Stimulated activated CD4-positive, alpha-beta T cell treated with anti-CD3 and anti-CD28 coated beads, Interleukin-15, amount 100 ng/mL, for 1 hour (primary cell): ENCODE data around the gene GNB2.
"Not testable (repeated sequence)": the region's sequence is repeated elsewhere in the genome, so short reads cannot be mapped to it uniquely, and the experiment has no call there.

Experiments
- DNase-seq, 2 donors: peaks; one replicate each; pipeline ENCODE4 v3.0.0-alpha.2; 2020; ENCODE audit warnings: low read depth in 1 of 2, low spot score in 1 of 2

Gene GNB2

GRCh38 chr7:100694098-100694745 lies 20.7 kb downstream of the GNB2 start, which contains the start of gene GIGYF1:
Gene GIGYF1 (minus strand): TSS chr7:100694250. CDS start chr7:100688238, 6,012 bp downstream.
- peak; percentile 36 to 62 for DNase-seq

DNA sequence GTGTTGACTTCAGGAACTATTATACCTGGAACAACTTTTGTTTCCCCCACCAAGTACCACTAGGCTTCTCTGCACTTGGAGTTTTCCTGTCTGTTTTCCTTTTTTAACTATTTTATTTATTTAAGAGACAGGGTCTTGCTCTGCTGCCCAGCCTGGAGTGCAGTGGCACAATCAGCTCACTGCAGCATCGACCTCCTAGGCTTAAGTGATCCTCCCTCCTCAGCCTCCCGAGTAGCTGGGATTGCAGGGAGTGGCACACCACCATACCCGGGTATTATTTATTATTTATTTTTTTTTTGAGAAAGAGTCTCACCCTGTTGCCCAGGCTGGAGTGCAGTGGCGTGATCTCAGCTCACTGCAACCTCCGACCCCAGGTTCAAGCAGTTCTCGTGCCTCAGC lies 22.6 kb downstream of the GNB2 start:
- DNase-seq: no peak

- no peak for DNase-seq
Observed at GRCh38 chr7:100699018-100699417, 25.5 kb downstream of the GNB2 start.

GRCh38 chr7:100701089-100701488 lies 27.5 kb downstream of the GNB2 start:
- DNase-seq: not testable (repeated sequence)

- DNase-seq: peak; percentile 66 to 71
Observed at GRCh38 chr7:100705320-100705752, 31.8 kb downstream of the GNB2 start.

DNA sequence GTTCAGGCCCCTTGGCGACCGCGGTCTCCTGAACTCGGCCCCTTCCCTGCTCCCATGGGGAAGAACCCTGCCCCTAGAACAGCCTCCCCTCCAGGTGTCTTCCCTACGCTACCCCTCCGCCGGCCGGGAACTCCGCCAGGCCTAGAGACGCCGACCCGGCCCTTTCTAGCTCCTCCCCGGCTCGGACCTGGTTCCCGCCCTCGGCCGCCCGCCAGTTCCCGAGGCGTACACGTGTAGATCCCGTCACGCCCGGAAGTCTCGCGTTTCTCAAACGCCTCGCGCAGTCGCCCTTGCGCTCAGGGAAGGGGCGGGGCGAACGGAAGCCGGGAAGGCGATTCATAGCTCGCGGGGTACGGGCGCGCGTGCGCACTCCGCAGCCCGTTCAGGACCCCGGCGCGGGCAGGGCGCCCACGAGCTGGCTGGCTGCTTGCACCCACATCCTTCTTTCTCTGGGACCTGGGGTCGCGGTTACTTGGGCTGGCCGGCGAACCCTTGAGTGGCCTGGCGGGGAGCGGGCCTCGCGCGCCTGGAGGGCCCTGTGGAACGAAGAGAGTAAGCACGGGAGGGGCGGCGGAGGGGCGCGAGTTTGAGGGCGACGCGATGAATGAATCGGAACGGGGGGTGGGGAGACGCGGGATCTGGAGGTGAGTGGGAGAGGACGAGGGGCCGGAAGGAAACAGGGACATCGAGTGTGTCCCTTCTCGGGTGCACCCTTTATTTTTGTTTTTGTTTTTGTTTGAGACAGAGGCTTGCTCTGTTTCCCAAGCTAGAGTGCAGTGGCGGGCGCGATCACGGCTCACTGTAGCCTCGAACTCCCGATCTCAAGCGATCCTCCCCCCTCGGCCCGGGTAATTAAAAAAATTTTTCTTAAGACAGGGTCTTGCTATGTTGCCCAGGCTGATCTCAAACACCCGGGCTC lies 32.5 kb downstream of the GNB2 start, which contains the start of gene POP7:
Gene POP7, plus strand, starts transcription at position 369 of the 919 bp plus-strand sequence. CDS start 710 bp downstream, outside the sequence.
- DNase-seq: peak; percentile 95 to 98

- no peak for DNase-seq
Observed at GRCh38 chr7:100706672-100707311, 33.3 kb downstream of the GNB2 start.

DNA sequence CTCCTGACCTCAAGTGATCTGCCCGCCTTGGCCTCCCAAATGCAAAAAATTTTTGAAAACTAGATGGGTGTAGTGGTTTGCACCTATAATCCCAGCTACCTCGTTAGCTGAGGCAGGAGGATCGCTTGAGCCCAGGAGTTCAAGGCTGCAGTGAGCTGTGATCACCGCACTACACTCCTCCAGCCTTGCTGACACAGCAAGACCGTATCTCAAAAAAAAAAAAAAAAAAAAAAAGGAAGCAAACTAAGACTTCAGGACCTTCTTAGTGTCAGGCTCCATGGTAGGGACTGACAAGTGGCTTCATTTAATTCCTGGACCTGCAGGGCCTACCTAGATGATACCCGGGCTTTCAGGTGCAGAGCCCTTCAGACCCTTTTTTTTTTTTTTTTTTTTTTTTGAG lies 34.9 kb downstream of the GNB2 start:
- no peak for DNase-seq

GRCh38 chr7:100710452-100710851 lies 36.9 kb downstream of the GNB2 start:
- no peak for DNase-seq

GRCh38 chr7:100711369-100711768 lies 37.8 kb downstream of the GNB2 start:
- DNase-seq: no peak

DNA sequence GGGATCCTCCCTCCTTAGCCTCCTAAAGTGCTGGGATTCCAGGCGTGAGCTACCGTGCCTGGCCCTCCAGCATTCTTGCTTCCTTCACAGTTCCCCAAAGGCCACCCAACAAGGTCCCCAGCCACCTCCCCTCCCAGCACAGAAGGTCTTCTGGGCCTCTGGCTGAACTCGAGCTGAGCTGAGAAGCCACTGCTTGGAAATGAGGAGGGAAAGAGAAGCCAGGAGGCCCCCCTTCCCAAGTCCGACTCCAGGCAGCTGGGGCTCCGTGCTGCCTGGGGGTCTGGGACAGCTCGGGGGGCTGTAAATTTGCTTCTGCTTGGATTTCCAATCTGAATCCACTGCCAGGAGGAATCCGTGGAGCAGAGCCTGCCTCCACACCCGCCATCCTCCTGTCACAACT lies 41.2 kb downstream of the GNB2 start:
- DNase-seq: no peak

DNA sequence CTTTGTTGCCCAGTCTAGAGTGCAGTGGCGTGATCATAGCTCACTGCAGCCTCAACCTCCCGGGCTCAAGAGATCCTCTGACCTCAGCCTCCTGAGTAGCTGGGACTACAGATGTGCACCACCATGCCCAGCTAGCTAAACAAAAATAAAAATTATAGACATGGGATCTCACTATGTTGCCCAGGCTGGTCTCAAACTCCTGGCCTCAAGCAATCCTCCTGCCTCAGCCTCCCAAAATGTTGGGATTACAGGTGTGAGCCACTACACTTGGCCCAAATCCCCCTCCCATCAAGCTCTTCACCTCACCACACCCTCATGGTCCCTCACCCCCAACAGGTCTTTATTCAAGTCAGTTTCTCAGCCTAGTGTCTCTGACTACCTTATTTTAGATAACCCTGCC lies 43.5 kb downstream of the GNB2 start:
- DNase-seq: not testable (repeated sequence)

DNA sequence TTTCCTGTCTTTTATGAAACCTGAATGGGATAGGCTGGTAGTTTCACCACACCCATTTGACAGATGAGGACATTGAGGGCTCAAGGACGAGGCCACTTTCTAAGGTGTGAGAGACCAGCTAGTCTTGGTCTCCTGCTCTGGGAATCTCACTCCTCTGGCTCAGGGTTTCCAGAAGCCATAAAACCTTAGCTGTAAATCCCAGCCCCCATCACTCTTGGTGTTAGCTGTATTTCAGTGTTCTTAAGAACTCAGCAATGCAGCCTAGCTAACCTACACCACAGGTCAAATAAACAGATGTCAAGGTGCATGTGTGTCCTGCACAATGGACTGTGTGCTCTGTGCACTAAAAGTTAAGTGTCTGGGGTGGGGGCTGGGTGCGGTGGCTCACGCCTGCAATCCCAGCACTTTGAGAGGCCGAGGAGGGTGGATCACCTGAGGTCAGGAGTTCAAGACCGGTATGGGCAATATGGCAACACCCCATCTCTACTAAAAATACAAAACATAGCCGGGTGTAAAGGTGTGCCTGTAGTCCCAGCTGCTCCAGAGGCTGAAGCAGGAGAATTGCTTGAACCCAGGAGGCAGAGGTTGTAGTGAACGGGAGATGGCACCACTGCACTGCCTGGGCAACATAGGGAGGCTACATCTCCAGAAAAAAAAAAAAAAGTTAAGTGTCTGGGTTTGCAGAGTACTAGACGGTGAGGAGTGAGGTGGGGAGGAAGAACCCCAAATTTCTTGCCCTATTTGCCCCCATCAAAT lies 46.2 kb downstream of the GNB2 start:
- no peak for DNase-seq

- no peak for DNase-seq
Observed at GRCh38 chr7:100720279-100720670, 46.7 kb downstream of the GNB2 start, which contains the start of gene EPO. Gene EPO (plus strand): TSS chr7:100720468. CDS start chr7:100720981, 513 bp downstream.

DNA sequence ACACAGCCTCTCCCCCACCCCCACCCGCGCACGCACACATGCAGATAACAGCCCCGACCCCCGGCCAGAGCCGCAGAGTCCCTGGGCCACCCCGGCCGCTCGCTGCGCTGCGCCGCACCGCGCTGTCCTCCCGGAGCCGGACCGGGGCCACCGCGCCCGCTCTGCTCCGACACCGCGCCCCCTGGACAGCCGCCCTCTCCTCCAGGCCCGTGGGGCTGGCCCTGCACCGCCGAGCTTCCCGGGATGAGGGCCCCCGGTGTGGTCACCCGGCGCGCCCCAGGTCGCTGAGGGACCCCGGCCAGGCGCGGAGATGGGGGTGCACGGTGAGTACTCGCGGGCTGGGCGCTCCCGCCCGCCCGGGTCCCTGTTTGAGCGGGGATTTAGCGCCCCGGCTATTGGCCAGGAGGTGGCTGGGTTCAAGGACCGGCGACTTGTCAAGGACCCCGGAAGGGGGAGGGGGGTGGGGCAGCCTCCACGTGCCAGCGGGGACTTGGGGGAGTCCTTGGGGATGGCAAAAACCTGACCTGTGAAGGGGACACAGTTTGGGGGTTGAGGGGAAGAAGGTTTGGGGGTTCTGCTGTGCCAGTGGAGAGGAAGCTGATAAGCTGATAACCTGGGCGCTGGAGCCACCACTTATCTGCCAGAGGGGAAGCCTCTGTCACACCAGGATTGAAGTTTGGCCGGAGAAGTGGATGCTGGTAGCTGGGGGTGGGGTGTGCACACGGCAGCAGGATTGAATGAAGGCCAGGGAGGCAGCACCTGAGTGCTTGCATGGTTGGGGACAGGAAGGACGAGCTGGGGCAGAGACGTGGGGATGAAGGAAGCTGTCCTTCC lies 47.3 kb downstream of the GNB2 start:
- DNase-seq: no peak

- DNase-seq: no peak
Observed at GRCh38 chr7:100721505-100721812, 47.9 kb downstream of the GNB2 start.

GRCh38 chr7:100722480-100723212 lies 49.1 kb downstream of the GNB2 start:
- no peak for DNase-seq

GRCh38 chr7:100723732-100724275 lies 50.3 kb downstream of the GNB2 start:
- no peak for DNase-seq

GRCh38 chr7:100724364-100724763 lies 50.8 kb downstream of the GNB2 start:
- DNase-seq: not testable (repeated sequence)
